Stimulated activated CD8-positive, alpha-beta memory T cell treated with anti-CD3 and anti-CD28 coated beads, Interleukin-2, amount 100 ng/mL, for 1 hour (primary cell): ENCODE measurements around the gene SDC4.

Experiments
- DNase-seq, 2 donors: peaks; one replicate each; pipeline ENCODE4 v3.0.0-alpha.2; 2020; ENCODE audit warnings: low read depth in 2 of 2

SDC4 gene

GRCh38 chr20:45343532-45344167, 4.6 kb downstream of the SDC4 start:
- no peak for DNase-seq

- DNase-seq = no peak
Measured at GRCh38 chr20:45342855-45343531, 5.2 kb downstream of the SDC4 start.

GRCh38 chr20:45341939-45342854, 6.0 kb downstream of the SDC4 start:
- no peak for DNase-seq

DNA sequence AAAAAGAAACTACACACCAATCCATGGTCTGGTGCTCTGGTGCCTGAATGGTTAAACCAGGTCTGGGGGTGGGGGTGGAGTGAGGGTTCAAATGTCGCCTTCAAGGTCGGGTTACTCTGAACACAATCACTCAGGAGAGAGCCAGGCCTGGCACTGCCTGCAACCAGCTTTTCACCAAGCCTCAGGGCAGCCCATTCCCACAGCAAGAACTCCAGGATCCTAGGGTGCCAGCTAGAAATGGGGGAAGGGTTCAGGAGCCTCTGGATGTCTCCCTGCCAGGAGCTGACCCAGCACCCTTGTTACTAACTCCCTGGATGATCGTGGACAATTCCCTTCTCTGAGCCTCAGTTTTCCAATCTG, 6.7 kb downstream of the SDC4 start:
- DNase-seq = no peak

DNA sequence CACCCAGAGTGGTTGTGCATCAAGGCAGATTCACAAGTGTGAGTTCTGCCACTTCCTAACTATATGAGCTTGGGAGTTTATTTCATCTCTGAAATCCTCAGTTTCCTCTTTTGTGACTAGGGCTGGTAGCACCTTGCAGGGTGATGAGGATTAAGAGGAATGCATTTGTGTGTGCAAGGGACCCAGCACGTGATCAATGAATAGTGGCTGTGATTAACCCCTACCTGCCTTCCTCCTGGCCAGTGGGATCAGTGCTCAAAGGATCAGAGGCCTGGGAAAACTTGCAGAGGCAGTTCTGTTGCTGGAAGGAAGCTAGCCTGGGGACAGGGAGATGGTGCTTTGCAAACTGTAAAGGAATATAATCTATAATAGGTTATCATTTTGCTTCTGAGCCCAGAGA, 7.3 kb downstream of the SDC4 start:
- DNase-seq = no peak

- no peak for DNase-seq
Measured at GRCh38 chr20:45340236-45340847, 7.9 kb downstream of the SDC4 start.

DNA sequence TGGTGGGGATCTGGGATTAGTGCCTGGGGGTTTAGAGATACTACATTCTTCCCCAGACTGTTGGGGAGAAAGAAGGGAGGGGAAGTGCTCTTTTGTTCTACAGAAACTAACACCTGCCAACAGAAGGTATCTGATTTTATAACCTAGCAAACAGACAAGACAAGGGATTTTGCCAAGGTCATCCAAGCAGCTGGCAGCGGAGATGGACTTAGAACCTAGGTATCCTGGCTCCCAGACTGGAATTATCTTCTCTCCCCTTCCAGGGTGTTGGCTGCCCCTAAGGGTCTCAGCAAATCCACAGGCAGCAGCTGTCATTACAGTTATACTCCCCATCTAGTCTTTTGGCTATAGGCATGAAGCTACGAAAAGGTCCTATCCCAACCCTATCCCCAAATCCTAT, 8.4 kb downstream of the SDC4 start:
- DNase-seq = no peak

DNA sequence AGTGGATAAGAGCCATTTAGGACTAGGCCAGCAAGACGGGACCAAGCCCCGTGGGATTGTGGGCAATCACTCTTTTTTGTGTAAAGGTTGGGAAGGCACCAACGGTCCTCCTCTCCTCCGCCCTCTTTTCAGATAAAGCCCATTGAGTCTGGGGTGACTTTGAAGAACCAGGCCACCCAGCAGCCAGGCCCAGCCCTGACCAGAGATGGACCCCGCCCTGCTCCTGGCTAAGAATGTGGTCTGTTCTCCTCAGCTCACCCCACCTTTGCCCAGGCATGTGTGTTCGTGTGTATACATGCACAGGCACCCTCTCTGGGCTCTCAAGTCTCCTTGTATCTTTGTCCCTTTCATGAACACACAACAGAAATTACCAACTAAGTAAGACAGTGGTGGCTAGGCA, 9.1 kb downstream of the SDC4 start:
- DNase-seq = no peak

DNA sequence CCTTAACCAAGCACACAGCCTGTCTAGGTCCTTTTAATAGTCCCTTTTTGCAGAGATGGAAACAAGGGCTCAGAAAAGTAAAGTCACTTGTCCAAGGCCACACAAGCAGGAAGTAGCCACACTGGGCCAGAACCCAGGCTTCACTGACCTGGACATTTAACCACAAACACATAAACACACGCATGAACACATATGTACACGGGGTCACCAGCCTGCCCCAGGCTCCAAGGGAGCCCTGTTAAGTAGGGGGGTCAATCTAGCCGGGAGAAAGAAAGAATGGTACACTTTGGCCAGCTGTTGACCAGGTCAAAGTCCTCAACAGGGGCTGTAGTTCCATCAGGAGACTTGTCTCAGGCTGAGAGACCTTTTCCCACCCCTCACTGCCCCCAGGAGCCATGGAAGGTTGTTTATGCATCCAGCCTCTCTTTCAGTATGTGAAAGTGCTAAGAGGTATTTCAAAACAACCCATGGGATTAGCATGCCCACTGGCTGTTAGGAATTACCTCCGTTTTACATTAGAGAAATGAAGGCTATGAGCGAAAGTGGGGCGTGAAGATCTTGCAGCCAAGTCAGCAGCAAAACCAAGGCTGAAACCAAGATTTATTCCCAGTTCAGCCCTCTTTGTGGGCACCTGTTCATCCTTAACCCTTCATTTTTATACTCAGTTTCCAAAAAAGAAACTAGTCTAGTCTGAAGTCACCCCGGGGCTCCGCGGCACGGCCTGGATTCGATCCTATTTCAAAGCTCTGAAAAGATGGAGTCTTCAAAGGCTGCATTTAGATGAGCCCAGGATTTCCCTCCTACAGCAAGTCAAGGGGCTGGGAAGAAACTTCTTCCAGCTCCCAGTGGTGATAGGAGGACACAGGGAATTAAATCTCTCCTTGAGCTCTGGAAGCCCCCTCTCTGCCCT, 9.8 kb downstream of the SDC4 start:
- DNase-seq = no peak

DNA sequence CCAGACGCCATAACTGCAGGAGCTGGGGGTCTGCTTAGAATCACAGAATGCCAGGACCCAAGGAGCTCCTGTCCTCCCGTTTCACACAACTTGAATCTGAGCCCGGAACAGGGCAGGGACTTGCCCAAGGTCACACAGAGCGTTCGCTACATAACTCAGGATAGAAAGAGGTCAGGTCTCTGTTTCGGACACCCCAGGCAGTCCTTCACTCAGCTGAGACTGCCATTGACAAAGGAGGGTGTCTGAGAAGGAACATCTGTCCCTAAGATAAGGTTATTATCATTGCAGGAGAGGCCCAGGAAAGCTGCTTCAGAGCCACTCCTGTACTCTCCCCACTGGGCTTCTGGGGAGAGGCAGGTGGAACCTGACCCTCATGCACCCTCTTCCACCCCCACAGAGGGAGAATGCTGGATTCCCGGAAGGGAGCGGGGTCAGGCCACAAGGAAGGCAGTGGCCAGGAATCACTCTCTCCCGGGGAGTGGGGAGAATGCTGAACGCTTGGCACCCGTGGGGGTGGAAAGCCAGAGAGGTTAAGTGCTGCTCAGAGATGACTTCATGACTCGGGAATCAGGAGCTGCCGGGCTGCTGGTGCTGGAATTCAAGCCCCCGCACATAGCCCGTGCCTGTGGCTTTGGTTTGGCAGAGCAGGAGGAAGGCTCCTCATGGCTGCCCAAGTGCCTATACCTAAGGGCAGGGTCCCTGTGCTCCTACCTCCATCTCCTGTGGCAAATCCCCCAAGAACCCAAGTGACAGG, 10.7 kb downstream of the SDC4 start:
- no peak for DNase-seq

DNA sequence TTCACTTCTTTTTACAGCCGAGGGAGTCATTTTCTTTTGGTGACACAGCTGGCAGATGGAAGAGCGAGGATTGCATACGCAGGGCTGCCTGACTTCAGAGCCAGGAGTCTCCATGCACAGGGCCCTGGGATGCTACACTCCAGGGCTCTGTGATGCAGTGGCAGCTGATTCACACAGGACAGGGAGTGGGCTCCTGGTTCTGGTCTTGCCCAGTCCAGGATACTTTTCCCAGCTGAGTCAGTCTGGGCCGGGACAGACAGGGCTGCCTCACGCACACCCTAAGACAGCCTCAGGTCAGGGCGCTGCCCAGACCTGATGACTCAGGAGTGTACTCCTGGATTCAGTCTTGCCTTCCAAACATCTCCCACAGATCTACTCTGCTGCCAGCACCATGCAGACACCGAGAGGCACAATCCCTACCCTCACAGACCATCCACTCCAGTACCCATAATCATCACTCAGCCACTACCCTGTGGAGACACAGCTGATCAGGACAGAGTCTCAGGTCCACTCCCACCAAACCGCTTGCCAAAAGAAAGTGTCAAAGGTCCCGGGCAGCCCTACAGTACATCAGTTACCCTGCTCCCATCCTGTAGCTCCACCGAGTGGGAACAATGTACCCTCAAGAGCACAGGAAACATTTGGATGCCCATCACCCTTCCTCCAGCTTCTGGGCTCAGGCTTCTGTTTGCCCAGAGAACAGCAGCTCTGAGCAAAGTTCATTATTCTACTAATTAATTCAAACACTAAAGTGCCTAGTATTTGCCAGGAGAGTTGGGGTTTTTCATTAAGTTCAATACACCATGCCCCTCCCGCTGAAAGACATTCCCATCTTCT, 11.5 kb downstream of the SDC4 start:
- no peak for DNase-seq

DNA sequence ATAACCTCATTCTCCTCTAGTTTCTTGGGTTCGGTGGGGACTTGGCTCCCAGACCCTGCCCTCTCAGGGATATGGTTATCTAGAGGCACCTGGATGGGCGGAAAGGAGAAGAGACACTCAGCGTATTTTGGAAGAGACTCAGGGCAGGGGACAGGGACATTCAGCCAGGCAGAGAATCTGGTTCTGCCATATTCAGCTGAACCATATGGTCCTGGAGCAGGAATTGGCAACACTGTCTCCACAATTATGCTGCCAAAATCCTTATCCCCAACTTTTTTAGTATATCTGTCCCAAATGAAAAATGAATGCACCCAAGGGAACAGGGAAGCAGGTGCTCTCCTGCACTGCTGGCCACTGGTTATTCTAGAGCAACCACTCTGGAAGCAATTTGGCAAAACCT, 17.7 kb downstream of the SDC4 start:
- DNase-seq = no peak

GRCh38 chr20:45329497-45330319, 18.5 kb downstream of the SDC4 start:
- no peak for DNase-seq

GRCh38 chr20:45328451-45328850, 19.8 kb downstream of the SDC4 start:
- DNase-seq = no peak

DNA sequence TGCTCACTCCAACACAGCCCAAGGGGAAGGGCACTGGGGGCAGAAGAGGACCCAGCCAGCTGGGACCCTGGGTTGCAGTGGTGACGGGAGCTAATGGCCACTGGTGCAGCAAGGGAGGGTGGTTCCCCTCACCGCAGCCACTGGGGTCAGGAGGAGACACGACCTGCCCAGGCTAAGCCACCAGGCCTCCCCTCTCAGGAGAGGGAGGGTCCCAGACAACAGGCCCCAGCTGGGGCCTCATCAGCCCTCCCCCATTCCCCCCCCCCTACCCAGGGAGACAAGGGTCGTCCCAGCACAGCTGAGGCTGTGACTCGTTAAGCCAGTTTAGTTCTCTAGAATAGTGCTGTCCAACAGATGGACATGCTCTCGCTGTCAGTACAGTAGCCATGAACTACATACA, 22.9 kb downstream of the SDC4 start:
- no peak for DNase-seq

- DNase-seq = no peak
Measured at GRCh38 chr20:45323731-45324130, 24.5 kb downstream of the SDC4 start.

DNA sequence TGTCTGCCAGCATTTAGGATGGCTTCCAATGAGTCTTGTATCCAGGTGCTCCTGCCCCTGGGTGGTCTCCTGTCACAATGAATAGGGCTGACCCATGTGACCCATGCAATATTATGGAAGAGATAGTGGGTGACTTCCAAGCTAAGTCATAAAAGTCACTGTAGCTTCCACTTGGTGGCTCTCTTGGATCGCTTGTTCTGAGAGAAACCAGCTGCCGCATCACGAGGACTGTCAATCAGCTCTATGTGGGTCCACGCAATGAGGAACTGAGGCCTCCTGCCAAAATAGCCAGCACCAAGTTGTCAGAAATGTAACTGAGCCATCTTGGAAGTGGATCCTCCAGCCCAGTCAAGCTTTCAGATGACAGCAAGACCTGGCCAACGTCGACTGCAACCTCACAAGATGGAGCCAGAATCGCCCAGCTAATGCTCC, 25.3 kb downstream of the SDC4 start:
- DNase-seq = no peak

DNA sequence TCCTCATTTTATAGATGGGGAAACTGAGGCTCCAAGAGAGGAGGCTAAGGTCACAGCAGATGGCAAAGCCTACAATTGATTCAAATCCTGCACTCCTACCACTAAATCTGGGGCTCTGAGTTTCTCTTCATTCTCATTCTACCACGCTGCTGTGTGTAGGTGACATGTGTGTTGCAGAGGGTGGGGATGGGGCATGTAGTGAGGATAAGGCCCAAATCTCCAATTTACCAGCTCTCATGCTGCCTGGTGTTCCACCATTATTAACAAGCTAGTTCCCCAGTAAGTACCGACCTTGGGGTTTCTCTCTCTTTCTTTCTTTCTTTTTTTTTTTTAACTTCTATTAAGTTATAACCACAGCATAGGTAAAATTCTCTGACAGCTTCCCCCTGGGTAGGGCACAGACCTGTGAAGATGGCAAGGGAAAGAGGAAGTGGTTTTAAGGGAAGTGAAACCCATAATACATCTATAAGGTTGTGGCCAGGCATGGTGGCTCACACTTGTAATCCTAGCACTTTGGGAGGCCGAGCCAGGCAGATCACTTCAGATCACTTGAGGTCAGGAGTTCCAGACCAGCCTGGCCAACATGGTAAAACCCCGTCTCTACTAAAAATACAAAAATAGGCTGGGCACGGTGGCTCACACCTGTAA, 27.2 kb downstream of the SDC4 start:
- DNase-seq = no peak
